ENCODE results near the gene MS4A18.

Gene MS4A18

GRCh38 chr11:60718524-60719316 is 5.8 kb upstream of the MS4A18 start:
- TF ChIP-seq CTCF (IDR thresholded peaks at IDR 0.05): no peak

- no peak for TF ChIP-seq CTCF (IDR thresholded peaks at IDR 0.05)
Observed at GRCh38 chr11:60719391-60719790, 5.1 kb upstream of the MS4A18 start.

GRCh38 chr11:60720460-60720859 is 4.1 kb upstream of the MS4A18 start:
- TF ChIP-seq CTCF (IDR thresholded peaks at IDR 0.05): no peak

- TF ChIP-seq CTCF (IDR thresholded peaks at IDR 0.05): no peak
Observed at GRCh38 chr11:60725592-60725991, 1.1 kb downstream of the MS4A18 start.

GRCh38 chr11:60731586-60731985 is 7.1 kb downstream of the MS4A18 start:
- no peak for TF ChIP-seq CTCF (IDR thresholded peaks at IDR 0.05)

GRCh38 chr11:60734279-60734678 is 9.8 kb downstream of the MS4A18 start:
- no peak for TF ChIP-seq CTCF (IDR thresholded peaks at IDR 0.05)

- no peak for TF ChIP-seq CTCF (IDR thresholded peaks at IDR 0.05)
Observed at GRCh38 chr11:60739114-60739513, 14.6 kb downstream of the MS4A18 start.

- no peak for TF ChIP-seq CTCF (IDR thresholded peaks at IDR 0.05)
Observed at GRCh38 chr11:60740573-60740972, 16.1 kb downstream of the MS4A18 start.
